NCI-H2227 treated with DMSO at 0.1 percent for 48 hours (cell line): ENCODE data around the gene WASHC4.

Experiments
- DNase-seq: peaks from one replicate; lab custom pipeline; 2025; lab: John Stamatoyannopoulos, UW

The WASHC4 gene

DNA sequence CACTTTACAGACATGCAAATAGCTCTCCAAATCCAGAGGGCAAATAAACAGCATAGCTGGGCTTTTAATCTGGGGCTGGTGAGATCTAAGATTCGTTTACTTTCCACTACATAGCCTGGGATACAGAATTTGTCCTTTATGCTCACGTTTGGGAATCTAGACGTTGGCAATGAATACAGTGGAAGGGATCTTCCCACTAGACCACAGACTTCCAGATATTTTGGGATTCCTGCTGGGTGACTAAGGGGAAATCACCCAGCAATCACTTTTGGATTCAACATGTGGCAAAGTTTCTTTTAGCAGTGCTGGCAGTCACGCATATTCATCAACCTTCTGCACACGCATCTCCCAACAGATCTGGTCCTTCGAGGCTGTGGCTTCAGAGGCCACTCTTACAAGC lies 104.9 kb downstream of the WASHC4 start:
- no peak for DNase-seq

DNA sequence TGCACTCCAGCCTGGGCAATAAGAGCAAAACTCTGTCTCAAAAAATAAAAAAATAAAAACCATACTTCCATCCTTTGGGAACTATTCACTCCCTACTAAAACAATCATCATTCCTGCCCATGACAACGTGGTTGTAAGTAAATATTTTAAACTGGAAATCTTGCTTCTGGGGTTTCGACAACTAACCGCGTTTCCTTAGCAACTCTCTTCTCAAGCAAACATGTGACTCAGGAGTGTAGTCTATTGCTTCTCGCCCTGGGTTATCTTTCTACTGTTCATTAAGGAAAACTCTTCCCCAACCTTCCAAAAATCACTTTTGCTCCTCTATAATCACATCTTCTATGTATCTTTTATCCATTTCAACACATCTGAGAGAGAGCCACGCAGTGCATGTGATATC lies 106.6 kb downstream of the WASHC4 start:
- DNase-seq, result no peak

DNA sequence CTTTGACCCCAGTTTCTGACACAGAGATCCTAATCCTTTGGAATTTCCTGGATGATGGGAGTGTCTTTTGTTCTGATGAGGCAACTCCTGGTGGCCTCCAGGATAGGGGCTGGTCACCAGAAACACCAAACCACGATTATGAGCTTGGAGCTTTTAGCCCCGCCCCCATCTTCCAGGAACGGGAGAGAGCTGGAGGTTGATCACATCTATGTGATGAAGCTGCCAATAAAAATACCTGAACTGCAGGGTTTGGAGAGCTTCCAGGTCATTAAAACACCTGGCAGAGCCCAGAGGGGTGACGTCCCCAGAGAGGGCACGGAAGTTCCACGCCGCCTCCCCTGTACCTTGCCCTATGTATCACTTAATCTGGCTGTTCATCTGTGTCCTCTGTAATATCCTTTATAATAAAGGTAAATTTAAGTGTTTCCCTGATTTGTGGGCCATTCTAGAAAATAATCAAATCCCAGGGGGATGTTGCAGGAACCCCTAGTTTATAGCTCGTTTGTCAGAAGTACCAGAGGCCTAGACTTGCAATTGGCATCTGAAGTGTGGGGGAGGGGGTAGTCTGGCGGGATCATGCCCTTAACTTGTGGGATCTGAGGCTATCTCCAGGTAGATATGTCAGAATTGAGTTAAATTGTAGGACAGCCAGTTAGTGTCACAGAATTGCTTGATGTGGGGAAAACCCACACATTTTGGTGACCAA lies 107.3 kb downstream of the WASHC4 start:
- no peak for DNase-seq

DNA sequence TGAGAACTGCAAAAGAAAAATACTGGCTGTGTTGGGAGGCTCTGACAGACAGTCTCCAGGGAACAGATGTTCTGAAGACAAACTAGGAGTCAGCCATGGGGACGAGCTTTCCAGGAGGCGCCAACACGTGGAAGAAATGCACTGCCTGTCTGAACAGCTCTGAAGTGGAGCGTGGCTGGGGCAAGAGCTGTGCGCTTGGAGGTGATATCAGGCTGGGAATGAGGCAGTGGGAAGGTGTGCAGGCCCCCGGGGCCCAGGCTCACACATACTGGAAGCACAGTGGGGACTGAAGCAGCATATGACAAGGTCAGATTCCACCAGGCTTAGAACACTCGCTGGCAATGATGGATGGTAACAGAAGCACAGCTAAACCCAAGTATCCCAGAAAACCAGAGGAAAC lies 110.9 kb downstream of the WASHC4 start:
- no peak for DNase-seq
